SK-N-SH (cell line): ENCODE results near the gene VDAC1. TPM values are rescaled to one million over a fixed set of nuclear protein-coding genes. Genes with fewer than 3 reads are reported as not detected.

Experiments
- CTCF ChIA-PET: fragments of 300-600, 350-600 bp; formaldehyde crosslinking; extraction: SDS; loops from one replicate; lab custom pipeline; 2021; lab: Yijun Ruan, JAX
- POLR2A ChIA-PET: fragments of 350-600 bp; sonication (Branson Sonifier 250); formaldehyde crosslinking; extraction: SDS; loops from one replicate; lab custom pipeline; 2020; ENCODE audit warnings: antibody characterized with exemption, inconsistent platforms; lab: Yijun Ruan, JAX
- DNase-seq: peaks from one replicate; pipeline ENCODE4 v3.0.0; 2012
- H2AFZ ChIP-seq: fragments of 200-600 bp; sonication (generic); 2 replicates; pipeline ENCODE4 v1.8.1; 2016; ENCODE audit warnings: antibody characterized with exemption, mild to moderate bottlenecking, low read depth
- H3F3A ChIP-seq: fragments of 200-600 bp; sonication (generic); replicated peaks from 2 replicates; pipeline ENCODE3; 2016; ENCODE audit warnings: antibody characterized with exemption, mild to moderate bottlenecking; ENCODE audit not compliant: insufficient read depth
- H3K27ac ChIP-seq, 2 experiments: fragments of 200-500 bp in 1 of 2; fragments of 200-600 bp in 1 of 2; sonication (Bioruptor generic) in 1 of 2; sonication (generic), shearing (Covaris generic) in 1 of 2; 2 replicates each; pipeline versions ENCODE4 v1.5.1 to v1.6.1; 2014 to 2016; ENCODE audit warnings: low read depth in 2 of 2, inconsistent platforms in 1 of 2, low read length in 1 of 2, mild to moderate bottlenecking in 1 of 2, mixed read lengths in 1 of 2
- H3K27me3 ChIP-seq: fragments of 200-600 bp; sonication (generic), shearing (Covaris generic); 2 replicates; pipeline ENCODE4 v1.6.1; 2016; ENCODE audit warnings: mixed run types; ENCODE audit not compliant: insufficient read depth
- H3K36me3 ChIP-seq, 2 experiments: fragments of 200-500 bp in 1 of 2; fragments of 200-600 bp in 1 of 2; sonication (Bioruptor generic) in 1 of 2; sonication (generic) in 1 of 2; replicated peaks in 1 of 2; 2 replicates each; pipeline versions ENCODE3 to v1.5.1; 2014 to 2016; ENCODE audit warnings: low read length in 1 of 2, mild to moderate bottlenecking in 1 of 2; ENCODE audit not compliant: insufficient read depth in 2 of 2, control insufficient read depth in 1 of 2
- H3K4me1 ChIP-seq, 2 experiments: fragments of 200-500 bp in 1 of 2; fragments of 200-600 bp in 1 of 2; sonication (Bioruptor generic) in 1 of 2; sonication (generic), shearing (Covaris generic) in 1 of 2; 2 replicates each; pipeline versions ENCODE4 v1.5.1 to v1.6.1; 2014 to 2016; ENCODE audit warnings: low read depth in 1 of 2, low read length in 1 of 2, mixed run types in 1 of 2; ENCODE audit not compliant: insufficient read depth in 2 of 2, control insufficient read depth in 1 of 2
- H3K4me2 ChIP-seq: fragments of 200-600 bp; sonication (generic), shearing (Covaris generic); 2 replicates; pipeline ENCODE4 v1.6.1; 2017; ENCODE audit warnings: mixed run types
- H3K4me3 ChIP-seq, 2 experiments: fragments of 200-500 bp in 1 of 2; fragments of 200-600 bp in 1 of 2; sonication (Bioruptor generic) in 1 of 2; sonication (generic), shearing (Covaris generic) in 1 of 2; 2 replicates each; pipeline versions ENCODE4 v1.5.1 to v1.8.1; 2014 to 2016; ENCODE audit warnings: low read depth in 2 of 2, inconsistent platforms in 1 of 2, low read length in 1 of 2, mild to moderate bottlenecking in 1 of 2, mixed read lengths in 1 of 2, moderate library complexity in 1 of 2
- H3K79me2 ChIP-seq: fragments of 200-600 bp; sonication (generic); 2 replicates; pipeline ENCODE4 v1.8.1; 2017; ENCODE audit warnings: mild to moderate bottlenecking; ENCODE audit not compliant: insufficient read depth
- H3K9ac ChIP-seq: fragments of 200-600 bp; sonication (generic); 2 replicates; pipeline ENCODE4 v1.6.1; 2017; ENCODE audit warnings: mixed run types
- H3K9me2 ChIP-seq: fragments of 200-600 bp; sonication (generic); 2 replicates; pipeline ENCODE4 v1.6.1; 2017; ENCODE audit warnings: mixed run types
- H3K9me3 ChIP-seq: fragments of 200-600 bp; sonication (generic); 2 replicates; pipeline ENCODE4 v1.6.1; 2017; ENCODE audit warnings: mixed run types, mild to moderate bottlenecking, moderate library complexity
- H4K20me1 ChIP-seq: fragments of 200-600 bp; sonication (generic); 2 replicates; pipeline ENCODE4 v1.6.1; 2017; ENCODE audit warnings: mild to moderate bottlenecking, mixed run types; ENCODE audit not compliant: insufficient read depth
- CTCF ChIP-seq: fragments of 200-600 bp; sonication (generic); IDR thresholded peaks from 2 replicates; pipeline ENCODE4 v1.6.1; 2017; ENCODE audit warnings: antibody characterized with exemption, mild to moderate bottlenecking, moderate library complexity
- GABPA ChIP-seq: IDR thresholded peaks from 2 replicates; pipeline ENCODE4 v1.4.0; 2012; ENCODE audit warnings: low read depth, mild to moderate bottlenecking
- NRF1 ChIP-seq: IDR thresholded peaks from 2 replicates; pipeline ENCODE4 v1.6.1; 2012; ENCODE audit warnings: low read depth, mild to moderate bottlenecking, low read length
- PBX3 ChIP-seq: IDR thresholded peaks from 2 replicates; pipeline ENCODE4; 2012
- POLR2AphosphoS5 ChIP-seq: IDR thresholded peaks from 2 replicates; pipeline ENCODE4 v1.6.1; 2012; ENCODE audit warnings: low read depth, low read length
- RFX5 ChIP-seq: IDR thresholded peaks from 2 replicates; pipeline ENCODE4 v1.6.1; 2012; ENCODE audit warnings: mild to moderate bottlenecking, improper control_type of control experiment, low read length
- SIN3A ChIP-seq: IDR thresholded peaks from 2 replicates; pipeline ENCODE4 v1.6.1; 2012; ENCODE audit warnings: low read depth, mild to moderate bottlenecking, low read length, moderate library complexity, borderline replicate concordance
- SMC3 ChIP-seq: IDR thresholded peaks from 2 replicates; pipeline ENCODE4 v1.6.1; 2012; ENCODE audit warnings: low read depth, low read length, improper control_type of control experiment
- ZBTB33 ChIP-seq: IDR thresholded peaks from 2 replicates; pipeline ENCODE4 v1.4.0; 2012; ENCODE audit warnings: low read depth, borderline replicate concordance
- WGBS: methylation state at CpG from one replicate; pipeline ENCODE4 v1.1.6; 2017; ENCODE audit warnings: low lambda C conversion rate; 5-methylcytosine and 5-hydroxymethylcytosine counted together
- polyA plus RNA-seq, 3 experiments: library from polyadenylated mRNA; depleted of rRNA; stranded (reverse); fragments of >200 nt; gene quantifications; 2 replicates each; pipeline ENCODE4 v1.2.3, GENCODE V29; 2012

Gene VDAC1
- polyA plus RNA-seq, 1 of the 3 experiments (the other 2 are of a cell fraction), result 166 TPM

GRCh38 chr5:133994297-133994989, 10.3 kb downstream of the VDAC1 start:
- TF ChIP-seq SIN3A (no peak), PBX3 (no peak), CTCF (no peak), GABPA (no peak), ZBTB33 (no peak), SMC3 (no peak), RFX5 (no peak), POLR2AphosphoS5 (no peak), NRF1 (no peak)
- Histone ChIP-seq H3K79me2 (peaks cover 100% of the 10 kb centered on the region), H3K27ac (0 out of 4 replicates have a peak overlapping the region, but pooled peaks of 1 of the 2 experiments have one; percentile 58), H2AFZ (no peak overlapping the region), H3F3A (peaks cover 23% of the 10 kb centered on the region), H4K20me1 (peaks cover 100% of the 10 kb centered on the region), H3K9me3 (no peaks in the 10 kb centered on the region), H3K4me3 (no peak overlapping the region), H3K9me2 (no peaks in the 10 kb centered on the region), H3K9ac (no peak overlapping the region), H3K4me2 (peak overlapping the region; percentile 42), H3K27me3 (no peaks in the 10 kb centered on the region), H3K36me3 (peaks cover 18 to 22% of the 10 kb centered on the region in 2 experiments), H3K4me1 (peaks cover 31 to 38% of the 10 kb centered on the region in 2 experiments; a peak in 2 of 4 replicates)
- ChIA-PET CTCF (interaction anchor here (1.2 to 8.0 kb wide), 4 partner anchors 9 to 151 kb away, joined by 3 to 62 read pairs (median 5); no protein-coding TSS in a partner anchor), POLR2A (interaction anchor here (1.4 kb wide), 1 partner anchor 10 kb away, joined by 3 read pairs; no protein-coding TSS in a partner anchor)
- 75% methylated on average over 9 of the region's 9 CpGs for WGBS
- no peak for DNase-seq
